Measurements from ENCODE around the gene NAA16.

DNA sequence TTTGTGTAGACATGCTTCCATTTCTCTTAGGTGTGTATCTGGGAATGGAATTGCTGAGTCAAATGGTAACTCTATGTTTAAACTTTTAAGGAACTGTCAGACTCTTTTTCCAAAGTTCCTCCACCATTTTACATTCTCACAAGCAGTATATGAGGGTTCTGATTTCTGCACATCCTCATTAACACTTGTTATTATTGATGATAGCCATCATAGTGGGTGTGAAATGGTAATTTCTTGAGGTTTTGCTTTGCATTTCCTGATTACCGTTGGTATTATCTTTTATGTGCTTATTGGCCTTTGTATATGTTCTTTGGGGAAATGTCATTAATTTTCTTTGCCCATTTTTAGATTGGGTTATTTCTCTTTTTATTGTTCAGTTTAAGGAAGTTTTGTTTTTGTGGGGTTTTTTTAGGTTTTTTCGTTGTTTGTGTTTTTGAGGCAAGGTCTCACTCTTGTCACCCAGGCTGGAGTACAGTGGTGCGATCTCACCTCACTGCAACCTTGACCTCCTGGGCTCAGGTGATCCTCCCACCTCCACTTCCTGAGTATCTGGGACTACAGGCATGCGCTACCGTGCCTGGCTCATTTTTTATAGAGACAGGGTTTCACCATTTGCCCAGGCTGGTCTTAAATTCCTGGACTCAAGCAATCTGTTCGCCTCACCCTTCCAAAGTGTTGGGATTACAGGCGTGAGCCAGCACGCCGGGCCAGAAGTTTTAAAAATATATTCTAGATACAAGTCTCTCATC lies 34.3 kb downstream of the NAA16 start:
- TF ChIP-seq, protein P1, sequence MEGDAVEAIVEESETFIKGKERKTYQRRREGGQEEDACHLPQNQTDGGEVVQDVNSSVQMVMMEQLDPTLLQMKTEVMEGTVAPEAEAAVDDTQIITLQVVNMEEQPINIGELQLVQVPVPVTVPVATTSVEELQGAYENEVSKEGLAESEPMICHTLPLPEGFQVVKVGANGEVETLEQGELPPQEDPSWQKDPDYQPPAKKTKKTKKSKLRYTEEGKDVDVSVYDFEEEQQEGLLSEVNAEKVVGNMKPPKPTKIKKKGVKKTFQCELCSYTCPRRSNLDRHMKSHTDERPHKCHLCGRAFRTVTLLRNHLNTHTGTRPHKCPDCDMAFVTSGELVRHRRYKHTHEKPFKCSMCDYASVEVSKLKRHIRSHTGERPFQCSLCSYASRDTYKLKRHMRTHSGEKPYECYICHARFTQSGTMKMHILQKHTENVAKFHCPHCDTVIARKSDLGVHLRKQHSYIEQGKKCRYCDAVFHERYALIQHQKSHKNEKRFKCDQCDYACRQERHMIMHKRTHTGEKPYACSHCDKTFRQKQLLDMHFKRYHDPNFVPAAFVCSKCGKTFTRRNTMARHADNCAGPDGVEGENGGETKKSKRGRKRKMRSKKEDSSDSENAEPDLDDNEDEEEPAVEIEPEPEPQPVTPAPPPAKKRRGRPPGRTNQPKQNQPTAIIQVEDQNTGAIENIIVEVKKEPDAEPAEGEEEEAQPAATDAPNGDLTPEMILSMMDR (conservative IDR thresholded peaks at IDR 0.05) = no peak
- TF ChIP-seq EZH2 (IDR thresholded peaks at IDR 0.05; ENCODE audit: low read depth) = no peak

Measured in PC-9 (cell line).